Fibroblast of lung (primary cell): ENCODE measurements around the gene TJP3. TPM values are rescaled to one million over a fixed set of nuclear protein-coding genes. Genes with fewer than 3 reads are reported as not detected.

Source experiments
- DNase-seq, 2 donors: peaks; one replicate each; pipeline versions ENCODE4 v3.0.0 to v3.0.0-alpha.2; 2010; ENCODE audit warnings: low read depth in 2 of 2
- H2AFZ ChIP-seq: 2 replicates; pipeline ENCODE4 v1.5.1; 2012; ENCODE audit warnings: low read length, control low read depth, inconsistent platforms
- H3K27ac ChIP-seq: 2 replicates; pipeline ENCODE4 v1.5.1; 2011; ENCODE audit warnings: low read length, control low read depth; ENCODE audit not compliant: insufficient read depth
- H3K27me3 ChIP-seq: 2 replicates; pipeline ENCODE4 v1.5.1; 2011; ENCODE audit warnings: mild to moderate bottlenecking, low read length; ENCODE audit not compliant: control insufficient read depth, insufficient read depth
- H3K36me3 ChIP-seq: 2 replicates; pipeline ENCODE4 v1.5.1; 2011; ENCODE audit warnings: low read length; ENCODE audit not compliant: control insufficient read depth, insufficient read depth
- H3K4me1 ChIP-seq: 2 replicates; pipeline ENCODE4 v1.5.1; 2011; ENCODE audit warnings: low read length; ENCODE audit not compliant: control insufficient read depth, insufficient read depth; ENCODE audit errors: extremely low read depth
- H3K4me2 ChIP-seq: 2 replicates; pipeline ENCODE4 v1.5.1; 2011; ENCODE audit warnings: low read length, control low read depth; ENCODE audit not compliant: insufficient read depth; ENCODE audit errors: extremely low read depth
- H3K4me3 ChIP-seq, 4 experiments: fragments of 200-600 bp in 1 of 4; sonication (generic) in 1 of 4; replicated peaks in 1 of 4; 2 replicates each; pipeline ENCODE4 v1.5.1; 2011 to 2016; ENCODE audit warnings: low read length in 4 of 4, low read depth in 3 of 4, mild to moderate bottlenecking in 3 of 4, control low read depth in 2 of 4, inconsistent platforms in 1 of 4, mixed read lengths in 1 of 4; ENCODE audit not compliant: insufficient read depth in 1 of 4; ENCODE audit errors: control extremely low read depth in 1 of 4
- H3K79me2 ChIP-seq: 2 replicates; pipeline ENCODE4 v1.5.1; 2012; ENCODE audit warnings: mild to moderate bottlenecking, low read length, inconsistent platforms; ENCODE audit not compliant: control insufficient read depth, insufficient read depth
- H3K9ac ChIP-seq: 2 replicates; pipeline ENCODE4 v1.5.1; 2011; ENCODE audit warnings: mild to moderate bottlenecking, low read length, control low read depth; ENCODE audit not compliant: insufficient read depth
- H3K9me3 ChIP-seq: 2 replicates; pipeline ENCODE4 v1.5.1; 2012; ENCODE audit warnings: low read depth, low read length; ENCODE audit not compliant: control insufficient read depth, insufficient read depth
- H4K20me1 ChIP-seq: 2 replicates; pipeline ENCODE4 v1.5.1; 2011; ENCODE audit warnings: low read length; ENCODE audit not compliant: control insufficient read depth, insufficient read depth; ENCODE audit errors: extremely low read depth
- EZH2 ChIP-seq: IDR thresholded peaks from 2 replicates; pipeline ENCODE4 v1.5.1; 2012; ENCODE audit warnings: low read length, control low read depth, mild to moderate bottlenecking; ENCODE audit errors: missing control alignments
- polyA plus RNA-seq, 2 donors: library from polyadenylated mRNA; depleted of rRNA in 1 of 2; stranded (reverse) in 1 of 2; unstranded in 1 of 2; fragments of >200 nt; gene quantifications; 2 replicates each; pipeline ENCODE4 v1.2.1, GENCODE V29; 2011 to 2012; ENCODE audit warnings: missing spikeins in 1 of 2
- total RNA-seq: library from RNA; depleted of rRNA; stranded (reverse); fragments of >200 nt; gene quantifications from 2 replicates; pipeline ENCODE4 v1.2.1, GENCODE V29; 2014
- TF ChIP-seq, protein P1 (sequence below), 2 donors: IDR thresholded peaks in 1 of 2; conservative IDR thresholded peaks in 1 of 2; 1 replicate in 1 of 2; 2 replicates in 1 of 2; pipeline ENCODE4 v1.5.1; 2011 to 2012; ENCODE audit warnings: low read length in 2 of 2, control low read depth in 1 of 2, inconsistent platforms in 1 of 2, low read depth in 1 of 2, mild to moderate bottlenecking in 1 of 2

TJP3 gene
- total and polyA plus RNA-seq, 2 donors (not counting 1 experiment from before 2014, with no cell fraction given) = not detected

- Histone ChIP-seq H3K9me3 (no peaks in the 10 kb centered on the region), H3K36me3 (no peaks in the 10 kb centered on the region), H3K4me1 (no peaks in the 10 kb centered on the region), H2AFZ (no peak overlapping the region), H3K4me3 (no peak overlapping the region), H3K27me3 (no peaks in the 10 kb centered on the region), H3K79me2 (no peaks in the 10 kb centered on the region), H3K9ac (no peak overlapping the region), H4K20me1 (no peaks in the 10 kb centered on the region), H3K27ac (no peak overlapping the region), H3K4me2 (no peak overlapping the region)
- TF ChIP-seq EZH2 = no peak
- TF ChIP-seq, protein P1, sequence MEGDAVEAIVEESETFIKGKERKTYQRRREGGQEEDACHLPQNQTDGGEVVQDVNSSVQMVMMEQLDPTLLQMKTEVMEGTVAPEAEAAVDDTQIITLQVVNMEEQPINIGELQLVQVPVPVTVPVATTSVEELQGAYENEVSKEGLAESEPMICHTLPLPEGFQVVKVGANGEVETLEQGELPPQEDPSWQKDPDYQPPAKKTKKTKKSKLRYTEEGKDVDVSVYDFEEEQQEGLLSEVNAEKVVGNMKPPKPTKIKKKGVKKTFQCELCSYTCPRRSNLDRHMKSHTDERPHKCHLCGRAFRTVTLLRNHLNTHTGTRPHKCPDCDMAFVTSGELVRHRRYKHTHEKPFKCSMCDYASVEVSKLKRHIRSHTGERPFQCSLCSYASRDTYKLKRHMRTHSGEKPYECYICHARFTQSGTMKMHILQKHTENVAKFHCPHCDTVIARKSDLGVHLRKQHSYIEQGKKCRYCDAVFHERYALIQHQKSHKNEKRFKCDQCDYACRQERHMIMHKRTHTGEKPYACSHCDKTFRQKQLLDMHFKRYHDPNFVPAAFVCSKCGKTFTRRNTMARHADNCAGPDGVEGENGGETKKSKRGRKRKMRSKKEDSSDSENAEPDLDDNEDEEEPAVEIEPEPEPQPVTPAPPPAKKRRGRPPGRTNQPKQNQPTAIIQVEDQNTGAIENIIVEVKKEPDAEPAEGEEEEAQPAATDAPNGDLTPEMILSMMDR (conservative IDR thresholded peaks at IDR 0.05 in 1 of 2, IDR thresholded peaks at IDR 0.05 in 1 of 2; ENCODE audit: low read depth in 1 of 2, low read length in 2 of 2) = no peak
- no peak for DNase-seq
Observed at GRCh38 chr19:3732108-3732507, 23.9 kb downstream of the TJP3 start.

GRCh38 chr19:3733549-3734309 lies 25.5 kb downstream of the TJP3 start:
- H3K4me1 ChIP-seq = no peaks in the 10 kb centered on the region
- H3K9me3 ChIP-seq = no peaks in the 10 kb centered on the region
- no peak overlapping the region for H3K9ac ChIP-seq
- no peak overlapping the region for H3K4me2 ChIP-seq
- no peak overlapping the region for H3K27ac ChIP-seq
- no peak overlapping the region for H3K4me3 ChIP-seq
- H3K27me3 ChIP-seq = no peaks in the 10 kb centered on the region
- DNase-seq = no peak
- no peaks in the 10 kb centered on the region for H3K79me2 ChIP-seq
- no peak overlapping the region for H2AFZ ChIP-seq
- no peaks in the 10 kb centered on the region for H3K36me3 ChIP-seq
- TF ChIP-seq, protein P1 (conservative IDR thresholded peaks at IDR 0.05 in 1 of 2, IDR thresholded peaks at IDR 0.05 in 1 of 2; ENCODE audit: low read depth in 1 of 2, low read length in 2 of 2) = no peak
- TF ChIP-seq EZH2 = no peak
- H4K20me1 ChIP-seq = no peaks in the 10 kb centered on the region

DNA sequence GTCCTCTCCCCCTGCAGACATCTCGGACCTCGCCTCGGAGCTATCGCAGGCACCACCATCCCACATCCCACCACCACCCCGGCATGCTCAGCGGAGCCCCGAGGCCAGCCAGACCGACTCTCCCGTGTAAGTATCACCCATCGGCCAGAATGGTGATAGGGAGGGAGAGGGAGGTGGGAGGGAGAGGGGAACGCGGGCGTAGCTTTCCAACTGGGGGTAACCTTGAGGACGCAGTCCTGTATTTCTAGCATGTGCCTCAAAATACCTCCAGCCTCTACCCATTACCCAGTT lies 26.1 kb downstream of the TJP3 start:
- no peaks in the 10 kb centered on the region for H4K20me1 ChIP-seq
- H3K27ac ChIP-seq = no peak overlapping the region
- no peak overlapping the region for H3K9ac ChIP-seq
- no peak overlapping the region for H3K4me3 ChIP-seq
- no peak overlapping the region for H2AFZ ChIP-seq
- H3K9me3 ChIP-seq = no peaks in the 10 kb centered on the region
- H3K27me3 ChIP-seq = no peaks in the 10 kb centered on the region
- DNase-seq = no peak
- H3K79me2 ChIP-seq = no peaks in the 10 kb centered on the region
- TF ChIP-seq, protein P1 (conservative IDR thresholded peaks at IDR 0.05 in 1 of 2, IDR thresholded peaks at IDR 0.05 in 1 of 2; ENCODE audit: low read depth in 1 of 2, low read length in 2 of 2) = no peak
- TF ChIP-seq EZH2 = no peak
- no peak overlapping the region for H3K4me2 ChIP-seq
- H3K4me1 ChIP-seq = no peaks in the 10 kb centered on the region
- no peaks in the 10 kb centered on the region for H3K36me3 ChIP-seq
